Activated CD4-positive, alpha-beta memory T cell treated with anti-CD3 and anti-CD28 coated beads for 36 hours (primary cell): ENCODE results near the gene OTOP3. TPM values are rescaled to one million over a fixed set of nuclear protein-coding genes. Genes with fewer than 3 reads are reported as not detected.

ENCODE experiments used
- CTCF ChIA-PET: fragments of 350-600 bp; sonication (Branson Sonifier 250); formaldehyde crosslinking; loops from one replicate; lab custom pipeline; 2021; ENCODE audit warnings: antibody characterized with exemption, inconsistent platforms; lab: Charles Lee
- POLR2A ChIA-PET: fragments of 350-600 bp; sonication (Branson Sonifier 250); formaldehyde crosslinking; loops from one replicate; lab custom pipeline; 2021; ENCODE audit warnings: antibody characterized with exemption; lab: Charles Lee
- DNase-seq: peaks from one replicate; pipeline ENCODE4 v3.0.0-alpha.2; 2020
- H3K27ac Mint-ChIP-seq: one replicate; pipeline ENCODE4 v1.8.0; 2021; ENCODE audit warnings: mixed read lengths
- H3K27me3 Mint-ChIP-seq: one replicate; pipeline ENCODE4 v1.8.0; 2021; ENCODE audit warnings: mixed read lengths
- H3K36me3 Mint-ChIP-seq: one replicate; pipeline ENCODE4 v1.8.0; 2021; ENCODE audit warnings: mixed read lengths
- H3K4me1 Mint-ChIP-seq: one replicate; pipeline ENCODE4 v1.8.0; 2021; ENCODE audit warnings: low read depth, mixed read lengths
- H3K4me3 Mint-ChIP-seq: one replicate; pipeline ENCODE4 v1.8.0; 2021; ENCODE audit warnings: mild to moderate bottlenecking, mixed read lengths
- H3K9me3 Mint-ChIP-seq: one replicate; pipeline ENCODE4 v1.8.0; 2021; ENCODE audit warnings: mixed read lengths
- intact Hi-C: fragments of 100-400 bp; cut with micrococcal nuclease; formaldehyde crosslinking; loops from one replicate; pipeline ENCODE4 v1.15.1; 2023
- total RNA-seq, 2 experiments: library from RNA; stranded (reverse); gene quantifications; one replicate each; pipeline ENCODE4 v1.2.3, GENCODE V29; 2021

Gene OTOP3
- total RNA-seq, 2 experiments from 2014 or later, result not detected

DNA sequence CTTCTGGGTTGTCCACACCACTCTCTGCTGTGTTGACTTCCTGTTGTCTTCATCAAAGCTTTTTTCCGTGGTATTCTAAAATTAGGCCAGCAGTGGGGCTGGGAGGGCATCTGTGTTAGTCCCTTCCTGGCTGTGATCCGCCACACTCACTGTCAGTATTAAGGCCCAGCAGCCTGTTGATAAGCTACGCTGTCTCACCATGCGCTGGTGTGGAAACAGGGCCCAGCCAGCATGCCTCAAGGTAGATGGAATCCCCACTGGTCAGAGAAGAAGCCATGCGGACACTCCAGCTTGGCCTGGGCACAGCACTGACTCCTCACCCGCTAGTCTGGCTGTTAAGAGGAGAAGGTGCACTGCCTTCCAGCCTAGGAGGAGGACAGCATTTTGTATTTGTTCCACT lies 63.1 kb downstream of the OTOP3 start:
- Mint-ChIP-seq H3K36me3 (no peaks in the 10 kb centered on the region), H3K27me3 (no peaks in the 10 kb centered on the region), H3K4me1 (peaks cover 2% of the 10 kb centered on the region), H3K4me3 (no peak overlapping the region), H3K9me3 (no peaks in the 10 kb centered on the region), H3K27ac (no peak overlapping the region)
- intact Hi-C loops, result no loop called here
- ChIA-PET CTCF (interaction anchor here (1.0 to 2.0 kb wide), 3 partner anchors 12 to 41 kb away, joined by 3 to 6 read pairs (median 4); partner anchors contain the start of gene CDR2L), POLR2A (interaction anchor here (0.6 to 1.0 kb wide), 3 partner anchors 25 to 1081 kb away, joined by 3 to 4 read pairs (median 3); partner anchors contain the start of gene SMIM5)
- no peak for DNase-seq

- Mint-ChIP-seq H3K9me3 (no peaks in the 10 kb centered on the region), H3K4me3 (no peak overlapping the region), H3K4me1 (peaks cover 2% of the 10 kb centered on the region), H3K36me3 (no peaks in the 10 kb centered on the region), H3K27ac (no peak overlapping the region), H3K27me3 (no peaks in the 10 kb centered on the region)
- intact Hi-C loops, result no loop called here
- ChIA-PET POLR2A (interaction anchor here (0.6 to 1.0 kb wide), 2 partner anchors 11 to 26 kb away, joined by 3 to 4 read pairs; no protein-coding TSS in a partner anchor), CTCF (interaction anchor here (0.6 to 2.0 kb wide), 3 partner anchors 39 to 108 kb away, joined by 3 to 6 read pairs (median 4); no protein-coding TSS in a partner anchor)
- DNase-seq, result no peak
Measured at GRCh38 chr17:74999523-74999922, 63.8 kb downstream of the OTOP3 start.

Other genes starting within 250 kb of the OTOP3 start
- gene CD300LF, start 223.0 kb upstream of the OTOP3 start, total RNA-seq, result not detected
- gene RAB37, start 198.6 kb upstream of the OTOP3 start, total RNA-seq, result 1 to 10 TPM; 6.5 to 7.0 TPM
- gene NHERF1, start 187.3 kb upstream of the OTOP3 start, total RNA-seq, result 100 to 1,000 TPM; 136 TPM
- 10 to 100 TPM; 42.9 to 46.9 TPM for gene NAT9, start 159.6 kb upstream of the OTOP3 start, total RNA-seq
- gene GRIN2C, start 76.0 kb upstream of the OTOP3 start, total RNA-seq, result not detected
- gene FDXR, start 62.9 kb upstream of the OTOP3 start, total RNA-seq, result 10 to 100 TPM; 18.1 to 18.4 TPM
- not detected for gene FADS6, start 42.3 kb upstream of the OTOP3 start, total RNA-seq
- gene USH1G, start 12.6 kb upstream of the OTOP3 start, total RNA-seq, result not detected
- gene OTOP2, start 11.6 kb upstream of the OTOP3 start, total RNA-seq, result not detected
- 1 to 10 TPM; 2.3 to 2.6 TPM for gene HID1, start 36.9 kb downstream of the OTOP3 start, total RNA-seq
- gene CDR2L, start 51.7 kb downstream of the OTOP3 start, total RNA-seq, result 1 to 10 TPM; 1.1 to 1.3 TPM
- gene MRPL58, start 76.8 kb downstream of the OTOP3 start, total RNA-seq, result 10 to 100 TPM; 57.7 TPM
- gene ATP5PD, start 111.1 kb downstream of the OTOP3 start, total RNA-seq, result 100 to 1,000 TPM; 249 to 261 TPM
- gene KCTD2, start 111.3 kb downstream of the OTOP3 start, total RNA-seq, result 10 to 100 TPM; 20.6 to 23.3 TPM
- 1 to 10 TPM; 6.7 to 7.7 TPM for gene SLC16A5, start 152.1 kb downstream of the OTOP3 start, total RNA-seq
- gene ARMC7, start 174.1 kb downstream of the OTOP3 start, total RNA-seq, result 1 to 10 TPM; 6.5 to 8.2 TPM
- 10 to 100 TPM; 65.2 to 70.8 TPM for gene NT5C, start 195.8 kb downstream of the OTOP3 start, total RNA-seq
- 100 to 1,000 TPM; 263 to 267 TPM for gene JPT1, start 218.6 kb downstream of the OTOP3 start, total RNA-seq
- gene SUMO2, start 247.1 kb downstream of the OTOP3 start, total RNA-seq, result 100 to 1,000 TPM; 610 to 612 TPM